Naive B cell (primary cell): Measurements from ENCODE around the gene CD99. TPM values are rescaled to one million over a fixed set of nuclear protein-coding genes. Genes with fewer than 3 reads are reported as not detected.

ENCODE experiments used
- ATAC-seq, 2 donors: fragments of 150-1000 bp; cut with Tn5 transposase; 2 replicates each; pipeline ENCODE4 v1.10.0; 2021; ENCODE audit warnings: low read depth in 2 of 2, mild to moderate bottlenecking in 2 of 2, moderate library complexity in 2 of 2
- DNase-seq: peaks from one replicate; pipeline ENCODE4 v3.0.0; 2022
- H3K27ac Mint-ChIP-seq, 6 donors: one replicate each; pipeline ENCODE4 v1.8.0; 2020 to 2022; ENCODE audit warnings: mild to moderate bottlenecking in 6 of 6, mixed read lengths in 6 of 6, moderate library complexity in 5 of 6, inconsistent platforms in 2 of 6
- H3K27me3 Mint-ChIP-seq, 3 donors: one replicate each; pipeline ENCODE4 v1.8.0; 2021 to 2022; ENCODE audit warnings: mixed read lengths in 3 of 3, mild to moderate bottlenecking in 1 of 3
- H3K36me3 Mint-ChIP-seq, 2 donors: one replicate each; pipeline ENCODE4 v1.8.0; 2020 to 2022; ENCODE audit warnings: mixed read lengths in 2 of 2, inconsistent platforms in 1 of 2, mild to moderate bottlenecking in 1 of 2
- H3K4me1 Mint-ChIP-seq, 3 donors: one replicate each; pipeline ENCODE4 v1.8.0; 2020 to 2022; ENCODE audit warnings: mixed read lengths in 3 of 3, inconsistent platforms in 1 of 3, mild to moderate bottlenecking in 1 of 3, moderate library complexity in 1 of 3
- H3K4me3 Mint-ChIP-seq, 8 donors: one replicate each; pipeline ENCODE4 v1.8.0; 2020 to 2022; ENCODE audit warnings: mild to moderate bottlenecking in 8 of 8, mixed read lengths in 8 of 8, moderate library complexity in 8 of 8, inconsistent platforms in 2 of 8
- H3K9me3 Mint-ChIP-seq, 7 donors: one replicate each; pipeline ENCODE4 v1.8.0; 2020 to 2022; ENCODE audit warnings: mixed read lengths in 7 of 7, mild to moderate bottlenecking in 5 of 7, inconsistent platforms in 2 of 7, moderate library complexity in 1 of 7
- polyA plus RNA-seq, 6 donors: library from polyadenylated mRNA; unstranded; fragments of 300-500 nt; fragmentation: Illumina TruSeq; gene quantifications; one replicate each; pipeline ENCODE4 v1.2.3, GENCODE V29; 2021; ENCODE audit warnings: low read depth in 6 of 6

CD99 gene
- polyA plus RNA-seq, 6 donors from 2014 or later, result 85.3 to 132 (median 119) TPM

DNA sequence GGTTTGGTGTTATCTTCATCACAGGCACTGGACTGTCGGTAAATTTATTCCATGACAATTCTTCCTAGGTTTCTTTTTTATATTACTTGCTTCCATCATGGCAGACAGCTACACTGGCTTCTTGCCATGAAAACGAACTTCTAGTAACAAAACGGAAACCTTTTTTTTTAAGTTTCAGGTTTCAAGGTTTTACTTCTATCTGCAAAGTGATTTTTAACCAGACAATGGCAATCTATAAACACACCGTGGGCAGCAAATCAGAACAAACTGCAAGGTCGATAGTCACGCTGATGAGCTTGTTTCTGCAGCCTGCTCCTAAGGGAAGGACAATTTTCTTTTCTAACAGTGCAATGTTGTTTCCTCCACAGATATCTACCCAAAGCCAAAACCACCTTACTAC is 90.6 kb downstream of the CD99 start:
- Mint-ChIP-seq H3K4me3 (no peak overlapping the region), H3K27ac (no peak overlapping the region)

DNA sequence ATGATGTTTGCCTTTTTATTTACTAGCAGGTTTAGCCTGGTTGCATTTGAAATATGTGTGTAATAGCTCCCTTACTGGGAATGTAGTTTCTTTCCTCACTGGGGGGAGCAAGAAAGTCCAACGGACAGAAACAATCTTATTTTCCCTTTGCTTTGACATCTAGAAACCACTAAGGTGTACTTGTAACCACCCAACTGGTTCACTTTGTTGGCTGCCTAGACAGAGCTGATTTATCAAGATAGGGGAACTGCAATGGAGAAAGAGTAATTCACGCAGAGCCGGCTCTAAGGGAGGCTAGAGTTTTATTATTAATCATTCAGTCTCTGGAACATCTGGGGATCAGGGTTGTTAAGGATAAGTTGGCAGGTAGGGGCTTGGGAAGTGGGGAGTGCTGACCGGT is 91.1 kb downstream of the CD99 start:
- DNase-seq, result no peak
- H3K27ac Mint-ChIP-seq, result no peak overlapping the region
- H3K4me1 Mint-ChIP-seq, result no peaks in the 10 kb centered on the region
- H3K27me3 Mint-ChIP-seq, result peaks cover 5 to 43% (median 16%) of the 10 kb centered on the region in 3 donors
- H3K9me3 Mint-ChIP-seq, result no peaks in the 10 kb centered on the region
- H3K36me3 Mint-ChIP-seq, result no peaks in the 10 kb centered on the region
- no peak for ATAC-seq
- no peak overlapping the region for H3K4me3 Mint-ChIP-seq

More for the DNA sequence above, 90.6 kb downstream of the CD99 start:
- ATAC-seq (no peak), DNase-seq (no peak)
- H3K4me1 Mint-ChIP-seq, result no peaks in the 10 kb centered on the region
- H3K9me3 Mint-ChIP-seq, result no peaks in the 10 kb centered on the region
- peaks cover 5 to 43% (median 20%) of the 10 kb centered on the region in 3 donors for H3K27me3 Mint-ChIP-seq
- H3K36me3 Mint-ChIP-seq, result no peaks in the 10 kb centered on the region

DNA sequence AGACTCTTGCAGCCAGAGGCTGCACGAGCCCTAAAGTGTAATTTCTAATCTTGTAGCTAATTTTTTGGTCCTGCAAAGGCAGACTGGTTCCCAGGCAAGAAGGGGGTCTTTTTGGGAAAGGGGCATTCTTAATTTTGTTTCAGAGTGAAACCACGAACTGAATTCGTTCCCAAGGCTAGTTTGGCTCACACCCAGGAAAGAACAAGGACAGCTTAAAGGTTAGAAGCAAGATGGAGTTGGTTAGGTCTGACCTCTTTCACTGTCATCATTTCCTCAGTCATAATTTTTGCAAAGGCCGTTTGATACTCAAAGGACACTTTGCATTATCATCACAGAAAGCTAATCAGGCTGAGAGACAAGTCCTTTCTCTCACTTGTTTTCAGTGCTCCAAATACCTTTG is 91.7 kb downstream of the CD99 start:
- Mint-ChIP-seq H3K4me1 (no peaks in the 10 kb centered on the region), H3K4me3 (no peak overlapping the region), H3K36me3 (no peaks in the 10 kb centered on the region), H3K27me3 (peaks cover 5 to 43% (median 13%) of the 10 kb centered on the region in 3 donors), H3K27ac (no peak overlapping the region), H3K9me3 (no peaks in the 10 kb centered on the region)
- no peak for DNase-seq
- ATAC-seq, result no peak

DNA sequence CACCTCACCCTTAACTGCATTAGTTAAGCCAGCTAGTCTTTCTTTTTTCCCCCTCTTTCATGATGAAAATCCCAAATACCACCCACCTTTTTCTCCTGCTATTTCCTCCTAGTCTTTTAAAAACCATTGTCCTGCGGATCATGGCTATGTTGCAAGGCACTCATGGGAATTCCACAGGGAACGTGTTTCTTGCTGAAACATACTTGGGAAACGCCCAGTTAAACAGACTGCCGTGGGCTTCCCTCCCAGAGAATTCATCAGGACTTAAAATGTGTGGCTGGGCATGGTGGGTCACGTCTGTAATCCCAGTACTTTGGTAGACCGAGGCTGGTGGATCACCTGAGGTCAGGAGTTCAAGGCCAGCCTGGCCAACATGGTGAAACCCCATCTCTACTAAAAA is 92.9 kb downstream of the CD99 start:
- Mint-ChIP-seq H3K9me3 (no peaks in the 10 kb centered on the region), H3K4me1 (no peaks in the 10 kb centered on the region), H3K36me3 (no peaks in the 10 kb centered on the region), H3K4me3 (no peak overlapping the region), H3K27ac (peak overlapping the region in 1 of 6 donors; percentile 59), H3K27me3 (peaks cover 8 to 46% (median 11%) of the 10 kb centered on the region in 3 donors)
- ATAC-seq, result no peak
- no peak for DNase-seq

DNA sequence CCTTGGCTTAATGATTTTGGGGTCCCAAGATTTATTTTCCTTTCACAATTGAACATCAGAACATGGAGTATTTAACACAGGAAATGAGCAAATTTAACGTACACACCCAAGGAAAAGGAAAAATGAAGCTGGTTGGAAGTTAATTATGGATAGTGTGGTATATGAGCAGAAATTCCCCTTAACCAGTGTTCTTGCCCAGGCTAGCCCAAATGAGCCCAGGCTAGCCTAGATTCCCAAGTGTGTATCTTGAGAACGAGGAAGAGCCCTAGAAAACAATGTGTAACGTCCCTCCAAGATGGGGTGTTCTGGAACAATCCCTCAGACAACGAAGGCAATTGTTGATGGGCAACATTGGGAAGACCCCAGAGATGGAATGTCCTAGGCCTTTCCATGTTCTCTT is 94.4 kb downstream of the CD99 start:
- H3K27me3 Mint-ChIP-seq, result peaks cover 4 to 46% (median 11%) of the 10 kb centered on the region in 3 donors
- no peaks in the 10 kb centered on the region for H3K9me3 Mint-ChIP-seq
- H3K27ac Mint-ChIP-seq, result no peak overlapping the region
- H3K36me3 Mint-ChIP-seq, result no peaks in the 10 kb centered on the region
- DNase-seq, result no peak
- ATAC-seq, result no peak
- no peaks in the 10 kb centered on the region for H3K4me1 Mint-ChIP-seq
- H3K4me3 Mint-ChIP-seq, result no peak overlapping the region

DNA sequence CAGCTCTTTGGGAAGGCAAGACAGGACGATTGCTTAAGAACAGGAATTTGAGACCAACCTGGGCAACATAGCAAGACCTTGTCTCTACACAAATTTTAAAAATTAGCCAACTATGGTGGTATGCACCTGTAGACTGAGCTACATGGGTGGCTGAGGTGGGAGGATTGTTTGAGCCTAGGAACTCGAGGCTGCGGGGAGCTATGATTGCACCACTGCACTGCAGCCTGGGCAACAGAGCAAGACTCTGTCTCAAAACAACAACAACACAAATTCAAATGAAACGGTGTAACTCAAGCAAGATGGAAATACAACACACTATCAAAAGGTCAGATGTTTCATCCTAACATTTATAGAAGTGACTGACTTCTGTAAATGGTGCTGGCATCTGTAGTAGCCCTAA is 97.9 kb downstream of the CD99 start:
- Mint-ChIP-seq H3K36me3 (no peaks in the 10 kb centered on the region), H3K4me3 (no peak overlapping the region), H3K27ac (no peak overlapping the region), H3K4me1 (no peaks in the 10 kb centered on the region), H3K9me3 (no peaks in the 10 kb centered on the region), H3K27me3 (peaks cover 4 to 48% (median 6%) of the 10 kb centered on the region in 3 donors)
- no peak for ATAC-seq
- no peak for DNase-seq

DNA sequence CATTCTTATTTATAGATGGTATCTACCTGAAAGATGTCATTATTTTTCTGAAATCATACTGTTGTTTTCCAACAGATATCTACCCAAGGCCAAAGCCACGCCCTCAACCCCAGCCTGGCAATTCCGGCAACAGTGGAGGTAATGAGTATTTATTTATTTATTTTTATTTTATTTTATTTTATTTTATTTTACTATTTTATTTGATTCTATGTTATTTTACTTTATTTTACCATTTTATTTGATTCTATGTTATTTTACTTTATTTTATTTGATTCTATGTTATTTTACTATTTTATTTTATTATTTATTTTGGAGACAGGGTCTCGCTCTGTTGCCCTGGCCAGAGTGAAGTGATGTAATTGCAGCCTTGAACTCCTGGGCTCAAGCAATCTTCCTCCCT is 98.5 kb downstream of the CD99 start:
- no peak overlapping the region for H3K27ac Mint-ChIP-seq
- no peak for DNase-seq
- no peak overlapping the region for H3K4me3 Mint-ChIP-seq
- no peaks in the 10 kb centered on the region for H3K36me3 Mint-ChIP-seq
- peaks cover 4 to 49% (median 6%) of the 10 kb centered on the region in 3 donors for H3K27me3 Mint-ChIP-seq
- no peak for ATAC-seq
- no peaks in the 10 kb centered on the region for H3K4me1 Mint-ChIP-seq
- no peaks in the 10 kb centered on the region for H3K9me3 Mint-ChIP-seq

Other genes with a start within 250 kb of the CD99 start
- gene DHRSX, start 190.3 kb upstream of the CD99 start, polyA plus RNA-seq, result 10 to 100 TPM; 20.9 to 33.3 (median 28.4) TPM
- gene ZBED1, start 190.3 kb upstream of the CD99 start, polyA plus RNA-seq, result 10 to 100 TPM; 25.6 to 82.8 (median 56.4) TPM
- 1 to 10 TPM in 1 of 6 donors, under 1 TPM in 3, not detected in 2; 0.58 to 2.8 (median 0.66) TPM for gene XG, start 60.7 kb downstream of the CD99 start, polyA plus RNA-seq
- not detected for gene GYG2, start 137.6 kb downstream of the CD99 start, polyA plus RNA-seq
- gene ARSD, start 238.0 kb downstream of the CD99 start, polyA plus RNA-seq, result 1 to 10 TPM; 1.2 to 9.6 (median 5.1) TPM